Measurements from ENCODE around the gene BDKRB2.

- TF ChIP-seq CTCF (conservative IDR thresholded peaks at IDR 0.05 in 1 of 2, IDR thresholded peaks at IDR 0.05 in 1 of 2; ENCODE audit: low read depth in 1 of 2, low read length in 2 of 2), result no peak
- TF ChIP-seq EZH2 (IDR thresholded peaks at IDR 0.05; ENCODE audit: low read length, missing control alignments), result no peak
These were observed 30.8 kb upstream of the BDKRB2 start for GRCh38 chr14:96173636-96174475.
